Keratinocyte (primary cell): ENCODE results near the gene PYGB. TPM values are rescaled to one million over a fixed set of nuclear protein-coding genes. Genes with fewer than 3 reads are reported as not detected.

Experiments used
- DNase-seq: peaks from one replicate; pipeline ENCODE4 v3.0.0-alpha.2; 2011; ENCODE audit warnings: low read depth, missing footprints, low spot score
- FAIRE-seq: peaks from 2 replicates; lab custom pipeline; 2011; peaks lifted over from hg19 to GRCh38; lab: Jason Lieb, UNC
- H2AFZ ChIP-seq: 2 replicates; pipeline ENCODE4 v1.6.0; 2012; ENCODE audit warnings: low read length, control low read depth, inconsistent platforms; ENCODE audit not compliant: control insufficient read depth
- H3K27ac ChIP-seq: 2 replicates; pipeline ENCODE4 v1.5.1; 2011; ENCODE audit warnings: low read length; ENCODE audit not compliant: control insufficient read depth, insufficient read depth
- H3K27me3 ChIP-seq: 3 replicates; pipeline ENCODE4 v1.6.0; 2011; ENCODE audit warnings: low read length; ENCODE audit not compliant: control insufficient read depth, insufficient read depth; ENCODE audit errors: extremely low read depth
- H3K36me3 ChIP-seq, 2 experiments: 2 replicates in 1 of 2; 3 replicates in 1 of 2; pipeline ENCODE4 v1.5.1; 2011; ENCODE audit warnings: low read length in 2 of 2, mild to moderate bottlenecking in 1 of 2; ENCODE audit not compliant: control insufficient read depth in 2 of 2, insufficient read depth in 2 of 2; ENCODE audit errors: extremely low read depth in 1 of 2
- H3K4me1 ChIP-seq: 3 replicates; pipeline ENCODE4 v1.5.1; 2011; ENCODE audit warnings: low read length; ENCODE audit not compliant: control insufficient read depth, insufficient read depth; ENCODE audit errors: extremely low read depth
- H3K4me2 ChIP-seq: 3 replicates; pipeline ENCODE4 v1.6.0; 2011; ENCODE audit warnings: low read depth, low read length; ENCODE audit not compliant: control insufficient read depth, insufficient read depth; ENCODE audit errors: extremely low read depth
- H3K4me3 ChIP-seq, 3 experiments: fragments of 200-600 bp in 1 of 3; sonication (generic) in 1 of 3; 2 replicates in 2 of 3; 3 replicates in 1 of 3; pipeline ENCODE4 v1.5.1; 2011 to 2016; ENCODE audit warnings: low read length in 3 of 3, mild to moderate bottlenecking in 3 of 3, control low read depth in 2 of 3, inconsistent platforms in 1 of 3, low read depth in 1 of 3, mixed read lengths in 1 of 3, mixed run types in 1 of 3, moderate library complexity in 1 of 3; ENCODE audit not compliant: control insufficient read depth in 2 of 3, insufficient read depth in 2 of 3; ENCODE audit errors: extremely low read depth in 1 of 3
- H3K79me2 ChIP-seq: 2 replicates; pipeline ENCODE4 v1.6.0; 2012; ENCODE audit warnings: low read length; ENCODE audit not compliant: control insufficient read depth, insufficient read depth
- H3K9ac ChIP-seq: 3 replicates; pipeline ENCODE4 v1.6.0; 2011; ENCODE audit warnings: low read length; ENCODE audit not compliant: control insufficient read depth, insufficient read depth; ENCODE audit errors: extremely low read depth
- H3K9me1 ChIP-seq: 3 replicates; pipeline ENCODE4 v1.6.0; 2011; ENCODE audit warnings: low read length; ENCODE audit not compliant: control insufficient read depth, insufficient read depth; ENCODE audit errors: extremely low read depth
- H3K9me3 ChIP-seq: 2 replicates; pipeline ENCODE4 v1.5.1; 2012; ENCODE audit warnings: low read depth, low read length; ENCODE audit not compliant: control insufficient read depth
- H4K20me1 ChIP-seq: 3 replicates; pipeline ENCODE4 v1.6.0; 2011; ENCODE audit warnings: low read length; ENCODE audit not compliant: control insufficient read depth, insufficient read depth; ENCODE audit errors: extremely low read depth
- CTCF ChIP-seq, 3 experiments: IDR thresholded peaks in 1 of 3; conservative IDR thresholded peaks in 1 of 3; optimal IDR thresholded peaks in 1 of 3; 2 replicates in 2 of 3; 3 replicates in 1 of 3; pipeline versions ENCODE3 to v1.5.1; 2011; ENCODE audit warnings: low read length in 3 of 3, mild to moderate bottlenecking in 3 of 3, moderate library complexity in 2 of 3, control low read depth in 1 of 3, inconsistent platforms in 1 of 3; ENCODE audit not compliant: insufficient read depth in 2 of 3; ENCODE audit errors: extremely low read depth in 1 of 3
- EZH2 ChIP-seq: IDR thresholded peaks from one replicate; pipeline ENCODE4 v1.6.1; 2012; ENCODE audit warnings: inconsistent platforms, mild to moderate bottlenecking, low read length, moderate library complexity
- dilution Hi-C: fragments of 300-500 bp; cut with MboI; formaldehyde crosslinking; loops from one replicate; pipeline ENCODE4 v1.7.0; 2020; ENCODE audit warnings: low sequenced_read_pairs; ENCODE audit not compliant: extremely low pct_ligation_motif_present
- polyA plus RNA-seq, 5 experiments: library from polyadenylated mRNA; depleted of rRNA in 3 of 5; stranded (reverse) in 3 of 5; stranded (forward) in 1 of 5; unstranded in 1 of 5; fragments of >200 nt; gene quantifications; 1 replicate in 1 of 5; 2 replicates in 3 of 5; 3 replicates in 1 of 5; pipeline versions ENCODE4 v1.2.1 to v1.2.3, GENCODE V29; 2011 to 2012; ENCODE audit warnings: missing spikeins in 2 of 5, low read depth in 1 of 5, low replicate concordance in 1 of 5

Gene PYGB
- polyA plus RNA-seq, 1 donor (not counting 4 experiments of a cell fraction or from before 2014, with no cell fraction given), result 78.3 TPM

- peaks cover 3% of the 10 kb centered on the region for H3K9me1 ChIP-seq
- H3K9me3 ChIP-seq, result no peaks in the 10 kb centered on the region
- H3K9ac ChIP-seq, result no peak overlapping the region
- DNase-seq, result no peak
- dilution Hi-C loops, result no loop called here
- peaks cover 21 to 25% of the 10 kb centered on the region in 2 experiments for H3K36me3 ChIP-seq
- no peaks in the 10 kb centered on the region for H3K27me3 ChIP-seq
- no peak for FAIRE-seq
- TF ChIP-seq CTCF (optimal IDR thresholded peaks at IDR 0.05 in 1 of 3, IDR thresholded peaks at IDR 0.05 in 1 of 3, conservative IDR thresholded peaks at IDR 0.05 in 1 of 3; ENCODE audit: extremely low read depth in 1 of 3, insufficient read depth in 2 of 3, low read length in 3 of 3) (no peak), EZH2 (no peak)
- H3K4me3 ChIP-seq, result no peak overlapping the region
- no peak overlapping the region for H3K4me2 ChIP-seq
- peaks cover 5% of the 10 kb centered on the region for H4K20me1 ChIP-seq
- no peak overlapping the region for H3K27ac ChIP-seq
- H3K4me1 ChIP-seq, result peaks cover 15% of the 10 kb centered on the region
- no peak overlapping the region for H2AFZ ChIP-seq
- H3K79me2 ChIP-seq, result peaks cover 54% of the 10 kb centered on the region
These were observed 41.3 kb upstream of the PYGB start for GRCh38 chr20:25206548-25206947.

- no peak overlapping the region for H2AFZ ChIP-seq
- H3K79me2 ChIP-seq, result peaks cover 49% of the 10 kb centered on the region
- peaks cover 27 to 33% of the 10 kb centered on the region in 2 experiments for H3K36me3 ChIP-seq
- FAIRE-seq, result no peak
- H4K20me1 ChIP-seq, result peaks cover 5% of the 10 kb centered on the region
- H3K27ac ChIP-seq, result no peak overlapping the region
- no peak overlapping the region for H3K9ac ChIP-seq
- TF ChIP-seq EZH2 (no peak), CTCF (optimal IDR thresholded peaks at IDR 0.05 in 1 of 3, IDR thresholded peaks at IDR 0.05 in 1 of 3, conservative IDR thresholded peaks at IDR 0.05 in 1 of 3; ENCODE audit: extremely low read depth in 1 of 3, insufficient read depth in 2 of 3, low read length in 3 of 3) (no peak)
- peaks cover 3% of the 10 kb centered on the region for H3K9me1 ChIP-seq
- H3K4me2 ChIP-seq, result no peak overlapping the region
- no peak overlapping the region for H3K4me3 ChIP-seq
- dilution Hi-C loops, result no loop called here
- H3K9me3 ChIP-seq, result no peaks in the 10 kb centered on the region
- peaks cover 15% of the 10 kb centered on the region for H3K4me1 ChIP-seq
- H3K27me3 ChIP-seq, result no peaks in the 10 kb centered on the region
- no peak for DNase-seq
These were observed 40.5 kb upstream of the PYGB start for GRCh38 chr20:25207149-25207959.
